Esophagus squamous epithelium (tissue), 4 donors: ENCODE results near the gene HIVEP1.

Experiments used
- POLR2A ChIP-seq, 4 donors: fragments of 450-650 bp; IDR thresholded peaks; one replicate each; pipeline ENCODE4 v1.6.1; 2017; ENCODE audit warnings: antibody characterized with exemption in 4 of 4, mild to moderate bottlenecking in 4 of 4, moderate library complexity in 3 of 4
- TF ChIP-seq, protein P1 (sequence below), 6 experiments: fragments of 450-650 bp in 4 of 6; fragments of 200-600 bp in 2 of 6; sonication (generic) in 2 of 6; IDR thresholded peaks; one replicate each; pipeline ENCODE4 v1.5.1; 2016 to 2019; ENCODE audit warnings: antibody characterized with exemption in 6 of 6, mild to moderate bottlenecking in 4 of 6, moderate library complexity in 4 of 6

DNA sequence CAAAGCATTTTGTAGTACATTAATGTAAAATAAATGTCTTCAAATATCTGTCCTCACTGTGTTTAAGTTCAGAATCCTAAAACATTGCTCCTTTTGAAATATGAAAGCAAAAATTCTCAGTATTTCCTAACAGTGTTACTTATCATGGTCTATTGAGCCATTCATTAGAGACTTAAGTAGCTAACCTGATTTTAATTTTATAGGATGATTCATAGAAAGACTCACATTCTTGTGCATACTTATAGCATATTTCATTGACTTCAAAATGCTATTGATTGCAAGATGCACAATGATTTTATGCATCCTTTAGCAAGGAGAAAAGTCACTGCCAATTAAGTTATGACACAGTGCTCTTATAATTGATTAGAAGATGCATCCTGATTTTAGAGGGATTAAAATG lies 85.7 kb downstream of the HIVEP1 start:
- TF ChIP-seq, protein P1, sequence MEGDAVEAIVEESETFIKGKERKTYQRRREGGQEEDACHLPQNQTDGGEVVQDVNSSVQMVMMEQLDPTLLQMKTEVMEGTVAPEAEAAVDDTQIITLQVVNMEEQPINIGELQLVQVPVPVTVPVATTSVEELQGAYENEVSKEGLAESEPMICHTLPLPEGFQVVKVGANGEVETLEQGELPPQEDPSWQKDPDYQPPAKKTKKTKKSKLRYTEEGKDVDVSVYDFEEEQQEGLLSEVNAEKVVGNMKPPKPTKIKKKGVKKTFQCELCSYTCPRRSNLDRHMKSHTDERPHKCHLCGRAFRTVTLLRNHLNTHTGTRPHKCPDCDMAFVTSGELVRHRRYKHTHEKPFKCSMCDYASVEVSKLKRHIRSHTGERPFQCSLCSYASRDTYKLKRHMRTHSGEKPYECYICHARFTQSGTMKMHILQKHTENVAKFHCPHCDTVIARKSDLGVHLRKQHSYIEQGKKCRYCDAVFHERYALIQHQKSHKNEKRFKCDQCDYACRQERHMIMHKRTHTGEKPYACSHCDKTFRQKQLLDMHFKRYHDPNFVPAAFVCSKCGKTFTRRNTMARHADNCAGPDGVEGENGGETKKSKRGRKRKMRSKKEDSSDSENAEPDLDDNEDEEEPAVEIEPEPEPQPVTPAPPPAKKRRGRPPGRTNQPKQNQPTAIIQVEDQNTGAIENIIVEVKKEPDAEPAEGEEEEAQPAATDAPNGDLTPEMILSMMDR (IDR thresholded peaks at IDR 0.05) = no peak
- TF ChIP-seq POLR2A (IDR thresholded peaks at IDR 0.05) = no peak
